GM23338 (cell line): ENCODE results near the gene OR2V2. TPM values are rescaled to one million over a fixed set of nuclear protein-coding genes. Genes with fewer than 3 reads are reported as not detected.

ENCODE experiments used
- ATAC-seq: fragments of 200-7000 bp; cut with Tn5 transposase; 3 replicates; pipeline ENCODE4 v1.9.1; 2020
- DNase-seq: peaks from one replicate; pipeline ENCODE4 v3.0.0-alpha.2; 2015; ENCODE audit warnings: low spot score
- H2AFZ ChIP-seq: fragments of 200-600 bp; sonication (generic); 2 replicates; pipeline ENCODE4 v1.8.0; 2016; ENCODE audit warnings: antibody characterized with exemption, mild to moderate bottlenecking, moderate library complexity
- H3F3A ChIP-seq: fragments of 200-600 bp; sonication (generic); replicated peaks from 2 replicates; pipeline ENCODE4 v1.8.0; 2017; ENCODE audit warnings: antibody characterized with exemption, mixed run types, low read depth
- H3K27ac ChIP-seq: fragments of 200-600 bp; sonication (generic); 2 replicates; pipeline ENCODE4 v1.6.1; 2016; ENCODE audit warnings: low read depth
- H3K27me3 ChIP-seq: fragments of 200-600 bp; sonication (generic); 2 replicates; pipeline ENCODE4 v1.8.0; 2016; ENCODE audit warnings: mild to moderate bottlenecking, mixed run types, moderate library complexity; ENCODE audit not compliant: insufficient read depth
- H3K36me3 ChIP-seq: fragments of 200-600 bp; sonication (generic); 2 replicates; pipeline ENCODE4 v1.8.0; 2016; ENCODE audit warnings: mild to moderate bottlenecking; ENCODE audit not compliant: insufficient read depth
- H3K4me1 ChIP-seq: fragments of 200-600 bp; sonication (generic); 2 replicates; pipeline ENCODE4 v1.8.0; 2016; ENCODE audit warnings: mild to moderate bottlenecking, moderate library complexity; ENCODE audit not compliant: insufficient read depth
- H3K4me2 ChIP-seq: fragments of 200-600 bp; sonication (generic); 2 replicates; pipeline ENCODE4 v1.7.1; 2017; ENCODE audit warnings: mixed run types
- H3K4me3 ChIP-seq: fragments of 200-600 bp; sonication (generic); 2 replicates; pipeline ENCODE4 v1.6.1; 2016; ENCODE audit warnings: mixed run types
- H3K79me2 ChIP-seq: fragments of 200-600 bp; sonication (generic); replicated peaks from 2 replicates; pipeline ENCODE4 v1.8.0; 2017; ENCODE audit warnings: mild to moderate bottlenecking; ENCODE audit not compliant: insufficient read depth
- H3K9me2 ChIP-seq: fragments of 200-600 bp; sonication (generic); 2 replicates; pipeline ENCODE4 v1.8.0; 2017; ENCODE audit not compliant: insufficient read depth
- H4K20me1 ChIP-seq: fragments of 200-600 bp; sonication (generic); replicated peaks from 2 replicates; pipeline ENCODE4 v1.8.0; 2017; ENCODE audit warnings: mild to moderate bottlenecking; ENCODE audit not compliant: insufficient read depth
- H3K27ac Mint-ChIP-seq: 2 replicates; pipeline ENCODE4 v1.8.0; 2020; ENCODE audit warnings: inconsistent platforms, mild to moderate bottlenecking, moderate library complexity, mixed read lengths
- H3K27me3 Mint-ChIP-seq: 3 replicates; pipeline ENCODE4 v1.8.0; 2022; ENCODE audit warnings: low read depth, mild to moderate bottlenecking, moderate library complexity, mixed read lengths, inconsistent platforms; ENCODE audit not compliant: insufficient read depth, poor library complexity
- H3K36me3 Mint-ChIP-seq: 3 replicates; pipeline ENCODE4 v1.8.0; 2021; ENCODE audit warnings: low read depth, mild to moderate bottlenecking, inconsistent platforms, moderate library complexity, mixed read lengths
- H3K4me1 Mint-ChIP-seq: 3 replicates; pipeline ENCODE4 v1.8.0; 2020; ENCODE audit warnings: mild to moderate bottlenecking, inconsistent platforms, mixed read lengths
- H3K4me3 Mint-ChIP-seq: 3 replicates; pipeline ENCODE4 v1.8.0; 2021; ENCODE audit warnings: moderate library complexity, mild to moderate bottlenecking, inconsistent platforms, mixed read lengths
- H3K9me3 Mint-ChIP-seq: 3 replicates; pipeline ENCODE4 v1.8.0; 2020; ENCODE audit warnings: moderate library complexity, mild to moderate bottlenecking, inconsistent platforms, mixed read lengths
- CREB1 ChIP-seq: fragments of 250-450 bp; sonication (Bioruptor Pico); IDR thresholded peaks from 2 replicates; pipeline ENCODE4 v1.5.0; 2020; ENCODE audit warnings: low read depth, mild to moderate bottlenecking, moderate library complexity
- JUNB ChIP-seq: IDR thresholded peaks from one replicate; pipeline ENCODE4 v1.6.1; 2016; ENCODE audit warnings: antibody characterized with exemption; ENCODE audit not compliant: unreplicated experiment
- NANOG ChIP-seq: IDR thresholded peaks from 2 replicates; pipeline ENCODE4 v1.6.1; 2016; ENCODE audit warnings: antibody characterized with exemption, borderline replicate concordance
- polyA plus RNA-seq: library from polyadenylated mRNA; unstranded; fragments of >200 nt; fragmentation: Nextera tagmentation; extraction: Ambion mirVana; gene quantifications from 2 replicates; pipeline ENCODE4 v1.2.1, GENCODE V29; 2016
- total RNA-seq: library from RNA; depleted of rRNA; stranded (reverse); fragments of >200 nt; shearing (Covaris generic); gene quantifications from 2 replicates; pipeline ENCODE4 v1.2.3, GENCODE V29; 2014
- TF ChIP-seq, protein P1 (sequence below): IDR thresholded peaks from one replicate; pipeline ENCODE4 v1.6.1; 2018; ENCODE audit warnings: antibody characterized with exemption; ENCODE audit not compliant: unreplicated experiment
- TF ChIP-seq, protein P2 (sequence below): IDR thresholded peaks from 2 replicates; pipeline ENCODE4 v1.6.1; 2016; ENCODE audit warnings: antibody characterized with exemption
- TF ChIP-seq, protein P3 (sequence below), 2 experiments: fragments of 200-600 bp in 1 of 2; sonication (generic) in 1 of 2; conservative IDR thresholded peaks; 2 replicates each; pipeline versions ENCODE4 v1.5.1 to v1.6.1; 2016 to 2017; ENCODE audit warnings: antibody characterized with exemption in 2 of 2, low read depth in 2 of 2, mild to moderate bottlenecking in 2 of 2, moderate library complexity in 1 of 2
- TF ChIP-seq, protein P4 (sequence below): fragments of 250-450 bp; sonication (Bioruptor Pico); IDR thresholded peaks from 2 replicates; pipeline ENCODE4 v1.5.0; 2020; ENCODE audit warnings: mild to moderate bottlenecking, moderate library complexity

The OR2V2 gene
- total and polyA plus RNA-seq, 2 experiments from 2014 or later: not detected

DNA sequence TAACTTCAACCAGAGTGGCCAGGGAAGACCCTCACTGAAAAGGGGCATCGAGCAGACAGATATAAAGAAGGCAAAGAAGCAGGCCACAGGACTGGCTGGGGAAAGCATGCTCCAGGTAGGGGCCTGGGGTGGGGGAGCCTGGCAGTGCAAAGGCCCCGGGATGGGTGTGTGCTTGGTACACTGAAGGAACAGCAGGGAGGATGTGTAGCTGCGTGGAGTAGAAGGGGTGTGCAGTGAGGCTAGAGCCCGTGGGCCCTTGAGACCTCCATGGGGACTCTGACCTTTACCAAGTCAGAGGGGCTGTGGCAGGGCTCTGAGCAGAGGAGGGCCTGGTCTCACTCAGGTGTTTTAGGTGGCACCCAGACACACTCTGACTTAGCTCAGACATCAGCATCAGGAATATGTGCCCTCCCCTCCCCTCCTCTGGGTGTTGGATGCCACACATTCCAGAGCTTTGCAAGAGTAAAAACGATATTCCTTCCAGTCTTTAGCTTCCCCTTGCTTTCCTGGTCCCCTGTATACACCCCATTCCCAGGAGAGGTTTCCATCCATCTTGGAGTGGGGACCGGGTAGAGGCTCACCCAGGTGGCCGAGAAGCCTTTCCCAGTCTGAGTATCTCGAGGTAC, 50.1 kb downstream of the OR2V2 start:
- Mint-ChIP-seq H3K9me3 (no peaks in the 10 kb centered on the region; the same call in 2 of the 3 replicates), H3K27ac (no peak overlapping the region), H3K27me3 (peaks cover 48% of the 10 kb centered on the region), H3K4me3 (peak overlapping the region; percentile 1; the same call in 1 of the 3 replicates), H3K36me3 (no peaks in the 10 kb centered on the region), H3K4me1 (peaks cover 44% of the 10 kb centered on the region)
- H3K4me3 ChIP-seq: peak overlapping the region; percentile 27; the same call in 1 of the 2 replicates
- peaks cover 37% of the 10 kb centered on the region for H3K4me1 ChIP-seq
- TF ChIP-seq, protein P1, sequence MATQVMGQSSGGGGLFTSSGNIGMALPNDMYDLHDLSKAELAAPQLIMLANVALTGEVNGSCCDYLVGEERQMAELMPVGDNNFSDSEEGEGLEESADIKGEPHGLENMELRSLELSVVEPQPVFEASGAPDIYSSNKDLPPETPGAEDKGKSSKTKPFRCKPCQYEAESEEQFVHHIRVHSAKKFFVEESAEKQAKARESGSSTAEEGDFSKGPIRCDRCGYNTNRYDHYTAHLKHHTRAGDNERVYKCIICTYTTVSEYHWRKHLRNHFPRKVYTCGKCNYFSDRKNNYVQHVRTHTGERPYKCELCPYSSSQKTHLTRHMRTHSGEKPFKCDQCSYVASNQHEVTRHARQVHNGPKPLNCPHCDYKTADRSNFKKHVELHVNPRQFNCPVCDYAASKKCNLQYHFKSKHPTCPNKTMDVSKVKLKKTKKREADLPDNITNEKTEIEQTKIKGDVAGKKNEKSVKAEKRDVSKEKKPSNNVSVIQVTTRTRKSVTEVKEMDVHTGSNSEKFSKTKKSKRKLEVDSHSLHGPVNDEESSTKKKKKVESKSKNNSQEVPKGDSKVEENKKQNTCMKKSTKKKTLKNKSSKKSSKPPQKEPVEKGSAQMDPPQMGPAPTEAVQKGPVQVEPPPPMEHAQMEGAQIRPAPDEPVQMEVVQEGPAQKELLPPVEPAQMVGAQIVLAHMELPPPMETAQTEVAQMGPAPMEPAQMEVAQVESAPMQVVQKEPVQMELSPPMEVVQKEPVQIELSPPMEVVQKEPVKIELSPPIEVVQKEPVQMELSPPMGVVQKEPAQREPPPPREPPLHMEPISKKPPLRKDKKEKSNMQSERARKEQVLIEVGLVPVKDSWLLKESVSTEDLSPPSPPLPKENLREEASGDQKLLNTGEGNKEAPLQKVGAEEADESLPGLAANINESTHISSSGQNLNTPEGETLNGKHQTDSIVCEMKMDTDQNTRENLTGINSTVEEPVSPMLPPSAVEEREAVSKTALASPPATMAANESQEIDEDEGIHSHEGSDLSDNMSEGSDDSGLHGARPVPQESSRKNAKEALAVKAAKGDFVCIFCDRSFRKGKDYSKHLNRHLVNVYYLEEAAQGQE: no peak
- TF ChIP-seq, protein P2, sequence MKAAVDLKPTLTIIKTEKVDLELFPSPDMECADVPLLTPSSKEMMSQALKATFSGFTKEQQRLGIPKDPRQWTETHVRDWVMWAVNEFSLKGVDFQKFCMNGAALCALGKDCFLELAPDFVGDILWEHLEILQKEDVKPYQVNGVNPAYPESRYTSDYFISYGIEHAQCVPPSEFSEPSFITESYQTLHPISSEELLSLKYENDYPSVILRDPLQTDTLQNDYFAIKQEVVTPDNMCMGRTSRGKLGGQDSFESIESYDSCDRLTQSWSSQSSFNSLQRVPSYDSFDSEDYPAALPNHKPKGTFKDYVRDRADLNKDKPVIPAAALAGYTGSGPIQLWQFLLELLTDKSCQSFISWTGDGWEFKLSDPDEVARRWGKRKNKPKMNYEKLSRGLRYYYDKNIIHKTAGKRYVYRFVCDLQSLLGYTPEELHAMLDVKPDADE: no peak
- TF ChIP-seq, protein P3, sequence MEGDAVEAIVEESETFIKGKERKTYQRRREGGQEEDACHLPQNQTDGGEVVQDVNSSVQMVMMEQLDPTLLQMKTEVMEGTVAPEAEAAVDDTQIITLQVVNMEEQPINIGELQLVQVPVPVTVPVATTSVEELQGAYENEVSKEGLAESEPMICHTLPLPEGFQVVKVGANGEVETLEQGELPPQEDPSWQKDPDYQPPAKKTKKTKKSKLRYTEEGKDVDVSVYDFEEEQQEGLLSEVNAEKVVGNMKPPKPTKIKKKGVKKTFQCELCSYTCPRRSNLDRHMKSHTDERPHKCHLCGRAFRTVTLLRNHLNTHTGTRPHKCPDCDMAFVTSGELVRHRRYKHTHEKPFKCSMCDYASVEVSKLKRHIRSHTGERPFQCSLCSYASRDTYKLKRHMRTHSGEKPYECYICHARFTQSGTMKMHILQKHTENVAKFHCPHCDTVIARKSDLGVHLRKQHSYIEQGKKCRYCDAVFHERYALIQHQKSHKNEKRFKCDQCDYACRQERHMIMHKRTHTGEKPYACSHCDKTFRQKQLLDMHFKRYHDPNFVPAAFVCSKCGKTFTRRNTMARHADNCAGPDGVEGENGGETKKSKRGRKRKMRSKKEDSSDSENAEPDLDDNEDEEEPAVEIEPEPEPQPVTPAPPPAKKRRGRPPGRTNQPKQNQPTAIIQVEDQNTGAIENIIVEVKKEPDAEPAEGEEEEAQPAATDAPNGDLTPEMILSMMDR (conservative IDR thresholded peaks at IDR 0.05; ENCODE audit: low read depth in 2 of 2): no peak
- H3K36me3 ChIP-seq: no peaks in the 10 kb centered on the region
- peaks cover 79% of the 10 kb centered on the region for H3K27me3 ChIP-seq
- no peak overlapping the region for H3K27ac ChIP-seq
- peaks cover 13% of the 10 kb centered on the region for H3F3A ChIP-seq
- H4K20me1 ChIP-seq: no peaks in the 10 kb centered on the region; the same call in 1 of the 2 replicates
- H3K79me2 ChIP-seq: no peaks in the 10 kb centered on the region
- ATAC-seq (no peak), DNase-seq (no peak)
- no peaks in the 10 kb centered on the region for H3K9me2 ChIP-seq
- H2AFZ ChIP-seq: no peak overlapping the region
- H3K4me2 ChIP-seq: peak overlapping the region; percentile 65

DNA sequence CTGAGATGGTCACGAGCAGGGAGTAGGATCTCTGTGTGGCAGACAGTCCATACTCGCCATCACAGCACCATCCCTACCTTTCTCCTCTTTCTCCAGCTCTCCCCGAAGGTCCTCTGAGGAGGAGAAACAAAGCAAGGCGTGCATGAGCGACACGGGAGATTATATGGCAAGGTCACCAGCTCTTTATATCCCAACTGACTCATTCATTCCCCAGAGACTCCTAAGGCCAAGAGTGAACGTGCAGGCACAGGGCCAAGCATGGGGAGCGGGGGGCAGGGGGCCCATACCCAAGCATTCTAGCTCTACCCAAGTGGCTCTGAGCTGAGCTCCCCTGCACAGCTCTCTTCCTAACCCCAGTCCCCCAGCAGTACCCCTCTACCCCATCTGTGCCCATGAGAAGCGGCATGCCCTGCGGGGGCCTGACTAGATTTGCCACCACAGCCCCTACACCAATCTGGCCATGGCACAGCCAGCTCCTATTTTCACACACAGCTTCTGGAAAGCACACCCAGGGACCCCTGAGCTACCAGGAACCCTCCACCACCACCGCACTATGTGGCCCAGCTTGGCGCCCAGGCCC, 50.8 kb downstream of the OR2V2 start:
- H3K9me3 Mint-ChIP-seq: no peaks in the 10 kb centered on the region; the same call in 2 of the 3 replicates
- H3K4me1 Mint-ChIP-seq: peaks cover 41% of the 10 kb centered on the region
- no peak overlapping the region for H3K27ac ChIP-seq
- no peaks in the 10 kb centered on the region for H3K79me2 ChIP-seq
- peak overlapping the region; percentile 65; the same call in 1 of the 2 replicates for H3K4me2 ChIP-seq
- peaks cover 10% of the 10 kb centered on the region for H3F3A ChIP-seq
- H3K27me3 ChIP-seq: peaks cover 83% of the 10 kb centered on the region
- H3K4me3 ChIP-seq: peak overlapping the region; percentile 27; the same call in 1 of the 2 replicates
- H3K36me3 Mint-ChIP-seq: no peaks in the 10 kb centered on the region
- H4K20me1 ChIP-seq: no peaks in the 10 kb centered on the region; the same call in 1 of the 2 replicates
- no peak overlapping the region for H2AFZ ChIP-seq
- no peak overlapping the region for H3K27ac Mint-ChIP-seq
- ATAC-seq: no peak
- no peaks in the 10 kb centered on the region for H3K9me2 ChIP-seq
- H3K36me3 ChIP-seq: no peaks in the 10 kb centered on the region
- DNase-seq: no peak
- H3K4me1 ChIP-seq: peaks cover 37% of the 10 kb centered on the region
- H3K27me3 Mint-ChIP-seq: peaks cover 51% of the 10 kb centered on the region
- peak overlapping the region; percentile 22; the same call in 1 of the 3 replicates for H3K4me3 Mint-ChIP-seq
- no peak for TF ChIP-seq CREB1 (CRISPR knock-in tag)
- TF ChIP-seq JUNB: no peak
- TF ChIP-seq NANOG: no peak
- TF ChIP-seq, protein P4, sequence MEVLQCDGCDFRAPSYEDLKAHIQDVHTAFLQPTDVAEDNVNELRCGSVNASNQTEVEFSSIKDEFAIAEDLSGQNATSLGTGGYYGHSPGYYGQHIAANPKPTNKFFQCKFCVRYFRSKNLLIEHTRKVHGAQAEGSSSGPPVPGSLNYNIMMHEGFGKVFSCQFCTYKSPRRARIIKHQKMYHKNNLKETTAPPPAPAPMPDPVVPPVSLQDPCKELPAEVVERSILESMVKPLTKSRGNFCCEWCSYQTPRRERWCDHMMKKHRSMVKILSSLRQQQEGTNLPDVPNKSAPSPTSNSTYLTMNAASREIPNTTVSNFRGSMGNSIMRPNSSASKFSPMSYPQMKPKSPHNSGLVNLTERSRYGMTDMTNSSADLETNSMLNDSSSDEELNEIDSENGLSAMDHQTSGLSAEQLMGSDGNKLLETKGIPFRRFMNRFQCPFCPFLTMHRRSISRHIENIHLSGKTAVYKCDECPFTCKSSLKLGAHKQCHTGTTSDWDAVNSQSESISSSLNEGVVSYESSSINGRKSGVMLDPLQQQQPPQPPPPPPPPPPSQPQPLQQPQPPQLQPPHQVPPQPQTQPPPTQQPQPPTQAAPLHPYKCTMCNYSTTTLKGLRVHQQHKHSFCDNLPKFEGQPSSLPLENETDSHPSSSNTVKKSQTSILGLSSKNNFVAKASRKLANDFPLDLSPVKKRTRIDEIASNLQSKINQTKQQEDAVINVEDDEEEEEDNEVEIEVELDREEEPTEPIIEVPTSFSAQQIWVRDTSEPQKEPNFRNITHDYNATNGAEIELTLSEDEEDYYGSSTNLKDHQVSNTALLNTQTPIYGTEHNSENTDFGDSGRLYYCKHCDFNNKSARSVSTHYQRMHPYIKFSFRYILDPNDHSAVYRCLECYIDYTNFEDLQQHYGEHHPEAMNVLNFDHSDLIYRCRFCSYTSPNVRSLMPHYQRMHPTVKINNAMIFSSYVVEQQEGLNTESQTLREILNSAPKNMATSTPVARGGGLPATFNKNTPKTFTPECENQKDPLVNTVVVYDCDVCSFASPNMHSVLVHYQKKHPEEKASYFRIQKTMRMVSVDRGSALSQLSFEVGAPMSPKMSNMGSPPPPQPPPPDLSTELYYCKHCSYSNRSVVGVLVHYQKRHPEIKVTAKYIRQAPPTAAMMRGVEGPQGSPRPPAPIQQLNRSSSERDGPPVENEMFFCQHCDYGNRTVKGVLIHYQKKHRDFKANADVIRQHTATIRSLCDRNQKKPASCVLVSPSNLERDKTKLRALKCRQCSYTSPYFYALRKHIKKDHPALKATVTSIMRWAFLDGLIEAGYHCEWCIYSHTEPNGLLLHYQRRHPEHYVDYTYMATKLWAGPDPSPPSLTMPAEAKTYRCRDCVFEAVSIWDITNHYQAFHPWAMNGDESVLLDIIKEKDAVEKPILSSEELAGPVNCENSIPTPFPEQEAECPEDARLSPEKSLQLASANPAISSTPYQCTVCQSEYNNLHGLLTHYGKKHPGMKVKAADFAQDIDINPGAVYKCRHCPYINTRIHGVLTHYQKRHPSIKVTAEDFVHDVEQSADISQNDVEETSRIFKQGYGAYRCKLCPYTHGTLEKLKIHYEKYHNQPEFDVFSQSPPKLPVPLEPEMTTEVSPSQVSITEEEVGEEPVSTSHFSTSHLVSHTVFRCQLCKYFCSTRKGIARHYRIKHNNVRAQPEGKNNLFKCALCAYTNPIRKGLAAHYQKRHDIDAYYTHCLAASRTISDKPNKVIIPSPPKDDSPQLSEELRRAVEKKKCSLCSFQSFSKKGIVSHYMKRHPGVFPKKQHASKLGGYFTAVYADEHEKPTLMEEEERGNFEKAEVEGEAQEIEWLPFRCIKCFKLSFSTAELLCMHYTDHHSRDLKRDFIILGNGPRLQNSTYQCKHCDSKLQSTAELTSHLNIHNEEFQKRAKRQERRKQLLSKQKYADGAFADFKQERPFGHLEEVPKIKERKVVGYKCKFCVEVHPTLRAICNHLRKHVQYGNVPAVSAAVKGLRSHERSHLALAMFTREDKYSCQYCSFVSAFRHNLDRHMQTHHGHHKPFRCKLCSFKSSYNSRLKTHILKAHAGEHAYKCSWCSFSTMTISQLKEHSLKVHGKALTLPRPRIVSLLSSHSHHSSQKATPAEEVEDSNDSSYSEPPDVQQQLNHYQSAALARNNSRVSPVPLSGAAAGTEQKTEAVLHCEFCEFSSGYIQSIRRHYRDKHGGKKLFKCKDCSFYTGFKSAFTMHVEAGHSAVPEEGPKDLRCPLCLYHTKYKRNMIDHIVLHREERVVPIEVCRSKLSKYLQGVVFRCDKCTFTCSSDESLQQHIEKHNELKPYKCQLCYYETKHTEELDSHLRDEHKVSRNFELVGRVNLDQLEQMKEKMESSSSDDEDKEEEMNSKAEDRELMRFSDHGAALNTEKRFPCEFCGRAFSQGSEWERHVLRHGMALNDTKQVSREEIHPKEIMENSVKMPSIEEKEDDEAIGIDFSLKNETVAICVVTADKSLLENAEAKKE (CRISPR knock-in tag): no peak
